Upper lobe of left lung (tissue), 6 donors: ENCODE measurements around the gene PNLIPRP2. TPM values are rescaled to one million over a fixed set of nuclear protein-coding genes. Genes with fewer than 3 reads are reported as not detected.

ENCODE experiments used
- ATAC-seq, 2 donors: fragments of 200-7000 bp; cut with Tn5 transposase; one replicate each; pipeline ENCODE4 v1.9.1; 2022; ENCODE audit warnings: mild to moderate bottlenecking in 2 of 2, moderate library complexity in 2 of 2; ENCODE audit not compliant: low FRiP score in 2 of 2
- DNase-seq, 2 donors: peaks; one replicate each; pipeline ENCODE4 v3.0.0-alpha.2; 2019 to 2020
- H3K27ac ChIP-seq, 4 donors: fragments of 200-600 bp; sonication (generic); one replicate each; pipeline ENCODE4 v1.5.1; 2016 to 2019
- H3K27me3 ChIP-seq, 4 donors: fragments of 200-600 bp; sonication (generic); one replicate each; pipeline ENCODE4 v1.5.1; 2017 to 2019
- H3K36me3 ChIP-seq, 4 donors: fragments of 200-600 bp; sonication (generic); one replicate each; pipeline ENCODE4 v1.5.1; 2016 to 2019
- H3K4me1 ChIP-seq, 4 donors: fragments of 200-600 bp; sonication (generic); one replicate each; pipeline ENCODE4 v1.5.1; 2018 to 2019
- H3K4me3 ChIP-seq, 4 donors: fragments of 200-600 bp; sonication (generic); one replicate each; pipeline ENCODE4 v1.5.1; 2017 to 2019; ENCODE audit warnings: mild to moderate bottlenecking in 2 of 4, moderate library complexity in 1 of 4
- H3K9me3 ChIP-seq, 4 donors: fragments of 200-600 bp; sonication (generic); one replicate each; pipeline ENCODE4 v1.5.1; 2018 to 2019
- EP300 ChIP-seq, 4 donors: sonication (generic); formaldehyde crosslinking; IDR thresholded peaks; one replicate each; pipeline ENCODE4 v1.5.1; 2017; ENCODE audit warnings: antibody characterized with exemption in 4 of 4, control low read depth in 2 of 4
- POLR2A ChIP-seq, 4 donors: fragments of 450-650 bp; IDR thresholded peaks; one replicate each; pipeline ENCODE4 v1.5.1; 2016 to 2017; ENCODE audit warnings: antibody characterized with exemption in 4 of 4, mild to moderate bottlenecking in 2 of 4
- POLR2AphosphoS5 ChIP-seq, 2 donors: sonication (generic); formaldehyde crosslinking; IDR thresholded peaks; one replicate each; pipeline ENCODE4 v1.5.1; 2017; ENCODE audit warnings: antibody characterized with exemption in 2 of 2
- WGBS, 2 donors: methylation state at CpG; one replicate each; pipeline ENCODE4 v1.1.5; 2017 to 2018; 5-methylcytosine and 5-hydroxymethylcytosine counted together
- total RNA-seq, 6 donors: library from RNA; depleted of rRNA in 4 of 6; stranded (reverse); fragments of >200 nt in 4 of 6; gene quantifications; one replicate each; pipeline versions ENCODE4 v1.1.0 to v1.2.1, GENCODE V29; 2016 to 2021
- TF ChIP-seq, protein P1 (sequence below), 6 experiments: fragments of 450-650 bp in 4 of 6; fragments of 200-600 bp in 2 of 6; sonication (generic) in 2 of 6; IDR thresholded peaks; one replicate each; pipeline ENCODE4 v1.5.1; 2016 to 2019; ENCODE audit warnings: antibody characterized with exemption in 6 of 6
- donor health status: DM: no; HTN: no; CAD: no; lungs with moderate emphysema.
- donor health status: DM: no; HTN: yes; CAD: no; lungs with severe emphysema.

PNLIPRP2 gene
- total RNA-seq, 6 donors from 2014 or later = 0.49 to 0.88 TPM; not detected in 4

DNA sequence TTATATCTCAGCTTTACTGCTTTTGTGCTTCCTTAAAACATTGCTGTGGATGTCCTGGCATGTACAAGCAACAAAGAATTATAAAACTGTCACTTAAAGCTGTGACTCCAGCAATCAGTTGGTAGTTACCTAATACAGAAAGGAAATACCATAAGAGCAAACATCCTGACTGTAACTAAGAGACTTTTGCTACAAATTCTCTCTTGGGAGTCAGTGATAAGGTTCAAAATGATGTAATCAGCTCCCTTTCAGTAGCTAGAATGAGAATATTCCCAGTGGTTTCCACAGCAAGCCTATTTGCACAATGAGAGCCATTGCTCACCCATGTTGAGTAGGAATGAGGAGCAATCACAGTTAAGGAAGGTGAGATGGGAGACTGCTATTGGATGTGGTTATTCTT, 22.4 kb upstream of the PNLIPRP2 start:
- no peaks in the 10 kb centered on the region for H3K4me1 ChIP-seq
- H3K36me3 ChIP-seq = no peaks in the 10 kb centered on the region
- no peaks in the 10 kb centered on the region for H3K27me3 ChIP-seq
- no peak overlapping the region for H3K27ac ChIP-seq
- H3K9me3 ChIP-seq = no peaks in the 10 kb centered on the region
- TF ChIP-seq POLR2AphosphoS5 (IDR thresholded peaks at IDR 0.05) (no peak), POLR2A (IDR thresholded peaks at IDR 0.05) (no peak), EP300 (IDR thresholded peaks at IDR 0.05) (no peak)
- TF ChIP-seq, protein P1, sequence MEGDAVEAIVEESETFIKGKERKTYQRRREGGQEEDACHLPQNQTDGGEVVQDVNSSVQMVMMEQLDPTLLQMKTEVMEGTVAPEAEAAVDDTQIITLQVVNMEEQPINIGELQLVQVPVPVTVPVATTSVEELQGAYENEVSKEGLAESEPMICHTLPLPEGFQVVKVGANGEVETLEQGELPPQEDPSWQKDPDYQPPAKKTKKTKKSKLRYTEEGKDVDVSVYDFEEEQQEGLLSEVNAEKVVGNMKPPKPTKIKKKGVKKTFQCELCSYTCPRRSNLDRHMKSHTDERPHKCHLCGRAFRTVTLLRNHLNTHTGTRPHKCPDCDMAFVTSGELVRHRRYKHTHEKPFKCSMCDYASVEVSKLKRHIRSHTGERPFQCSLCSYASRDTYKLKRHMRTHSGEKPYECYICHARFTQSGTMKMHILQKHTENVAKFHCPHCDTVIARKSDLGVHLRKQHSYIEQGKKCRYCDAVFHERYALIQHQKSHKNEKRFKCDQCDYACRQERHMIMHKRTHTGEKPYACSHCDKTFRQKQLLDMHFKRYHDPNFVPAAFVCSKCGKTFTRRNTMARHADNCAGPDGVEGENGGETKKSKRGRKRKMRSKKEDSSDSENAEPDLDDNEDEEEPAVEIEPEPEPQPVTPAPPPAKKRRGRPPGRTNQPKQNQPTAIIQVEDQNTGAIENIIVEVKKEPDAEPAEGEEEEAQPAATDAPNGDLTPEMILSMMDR (IDR thresholded peaks at IDR 0.05) = no peak
- ATAC-seq (no peak), DNase-seq (no peak)
- H3K4me3 ChIP-seq = no peak overlapping the region

DNA sequence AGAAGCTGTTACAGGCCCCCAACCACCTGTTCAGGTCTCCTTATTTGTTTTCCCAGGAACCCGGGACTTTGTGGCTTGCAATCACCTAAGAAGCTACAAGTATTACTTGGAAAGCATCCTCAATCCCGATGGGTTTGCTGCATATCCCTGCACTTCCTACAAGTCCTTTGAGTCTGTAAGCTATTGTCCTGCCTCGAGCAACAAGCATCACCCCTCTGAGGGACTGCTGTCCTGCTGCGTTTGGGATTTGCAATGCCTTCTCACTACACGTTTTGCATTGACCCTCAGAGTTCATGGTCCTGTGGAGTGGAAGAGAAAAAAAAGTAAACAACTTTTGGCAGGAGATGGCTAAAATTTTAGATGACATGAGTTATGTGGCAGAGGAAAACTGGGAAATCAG, 20.8 kb upstream of the PNLIPRP2 start:
- DNase-seq (no peak), ATAC-seq (no peak)
- Histone ChIP-seq H3K27ac (no peak overlapping the region), H3K4me3 (no peak overlapping the region), H3K36me3 (no peaks in the 10 kb centered on the region), H3K27me3 (no peaks in the 10 kb centered on the region), H3K9me3 (no peaks in the 10 kb centered on the region), H3K4me1 (no peaks in the 10 kb centered on the region)
- no peak for TF ChIP-seq POLR2AphosphoS5 (IDR thresholded peaks at IDR 0.05)
- no peak for TF ChIP-seq POLR2A (IDR thresholded peaks at IDR 0.05)
- WGBS, 2 donors = 63 to 67% methylated on average over 5 of the region's 5 CpGs

DNA sequence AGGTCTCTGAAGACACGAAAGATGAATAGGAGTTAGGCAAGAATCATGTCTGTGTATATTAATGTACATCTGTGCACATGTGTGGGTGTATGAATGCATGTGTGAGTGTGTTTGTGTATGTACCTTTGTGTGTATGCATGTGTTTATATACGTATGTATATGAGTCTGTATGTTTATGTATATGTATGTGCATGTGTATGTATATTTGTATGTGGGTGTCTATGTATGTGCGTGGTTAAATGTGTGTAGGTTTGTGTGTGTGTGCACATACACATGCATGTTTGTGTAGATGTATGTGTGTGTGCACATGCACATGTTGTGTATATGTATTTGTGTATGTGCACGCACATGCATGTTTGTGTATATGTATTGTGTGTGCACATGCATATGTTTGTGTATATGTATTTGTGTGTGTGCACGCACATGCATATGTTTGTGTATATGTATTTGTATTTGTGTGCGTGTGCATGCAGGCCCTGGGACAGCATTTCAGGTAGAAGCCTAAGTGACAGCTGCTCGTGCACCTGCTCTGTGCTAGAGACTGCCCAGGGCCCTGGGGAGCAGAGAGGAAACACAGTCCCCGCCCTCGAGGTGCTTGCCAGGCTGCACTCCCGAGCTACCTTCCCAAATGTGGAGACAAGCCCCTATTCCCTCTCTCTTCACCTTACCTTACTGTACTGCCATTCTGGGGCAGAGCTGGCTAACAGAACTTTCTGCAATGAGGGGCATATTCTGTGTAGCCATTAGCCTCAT, 17.9 kb upstream of the PNLIPRP2 start:
- Histone ChIP-seq H3K4me3 (no peak overlapping the region), H3K9me3 (no peaks in the 10 kb centered on the region), H3K27me3 (no peaks in the 10 kb centered on the region), H3K36me3 (no peaks in the 10 kb centered on the region), H3K4me1 (no peaks in the 10 kb centered on the region), H3K27ac (no peak overlapping the region)
- peak in 1 of 2 donors; percentile 5 for ATAC-seq
- DNase-seq = no peak
- TF ChIP-seq POLR2A (IDR thresholded peaks at IDR 0.05) (no peak), POLR2AphosphoS5 (IDR thresholded peaks at IDR 0.05) (no peak), EP300 (IDR thresholded peaks at IDR 0.05) (no peak)
- TF ChIP-seq, protein P1 (IDR thresholded peaks at IDR 0.05) = no peak
- WGBS, 2 donors = 85 to 87% methylated on average over 10 of the region's 10 CpGs

DNA sequence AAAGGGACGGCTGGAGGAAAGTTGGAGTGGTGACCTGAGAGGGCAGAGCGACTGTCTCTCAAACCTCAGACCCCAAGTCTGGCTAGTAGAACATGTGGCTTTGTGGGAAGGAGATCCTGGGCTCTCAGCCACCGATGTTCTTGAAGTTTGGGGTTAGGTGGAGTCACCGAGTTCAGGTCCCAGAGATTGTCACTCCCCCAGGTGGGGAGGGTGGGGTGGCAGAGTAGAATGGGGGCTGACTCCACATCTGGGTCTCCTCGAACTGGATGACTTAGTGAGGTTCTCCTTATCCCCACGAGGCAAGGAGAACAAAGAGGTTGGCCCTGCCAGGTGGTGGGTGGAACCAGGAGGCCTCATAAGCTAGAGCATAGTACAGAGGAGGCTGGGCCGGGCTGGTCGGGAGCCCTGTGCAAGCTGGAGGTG, 14.7 kb upstream of the PNLIPRP2 start:
- TF ChIP-seq POLR2AphosphoS5 (IDR thresholded peaks at IDR 0.05) (no peak), EP300 (IDR thresholded peaks at IDR 0.05) (no peak)
- DNase-seq (no peak), ATAC-seq (no peak)
- Histone ChIP-seq H3K36me3 (no peaks in the 10 kb centered on the region), H3K27me3 (no peaks in the 10 kb centered on the region), H3K9me3 (no peaks in the 10 kb centered on the region), H3K27ac (no peak overlapping the region), H3K4me1 (peaks cover 0 to 8% (median 0%) of the 10 kb centered on the region in 4 donors), H3K4me3 (no peak overlapping the region)
- 64 to 75% methylated on average over 8 of the region's 8 CpGs for WGBS, 2 donors

DNA sequence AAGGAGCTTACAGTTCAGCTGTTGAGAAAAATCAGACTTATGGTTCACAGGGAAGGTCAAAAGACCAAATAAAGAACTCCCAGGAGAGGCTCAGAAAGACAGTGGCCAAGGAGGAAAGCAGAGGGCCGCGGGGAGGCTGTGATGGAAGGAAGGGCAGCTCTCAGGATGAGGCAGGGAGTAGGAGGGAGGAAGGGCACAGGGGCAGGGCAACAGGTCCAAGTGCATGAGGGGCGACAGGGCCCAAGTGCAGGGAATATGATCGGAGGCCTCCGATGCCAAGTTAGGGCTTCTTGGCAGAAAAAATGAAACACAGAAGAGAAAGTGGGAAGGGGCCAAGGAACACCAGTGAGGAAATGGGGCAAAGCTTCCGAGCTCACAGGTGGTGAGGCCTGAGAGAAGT, 13.4 kb upstream of the PNLIPRP2 start:
- H3K4me3 ChIP-seq = no peak overlapping the region
- DNase-seq (no peak), ATAC-seq (no peak)
- no peak for TF ChIP-seq POLR2AphosphoS5 (IDR thresholded peaks at IDR 0.05)
- no peak for TF ChIP-seq POLR2A (IDR thresholded peaks at IDR 0.05)
- TF ChIP-seq EP300 (IDR thresholded peaks at IDR 0.05) = no peak
- TF ChIP-seq, protein P1 (IDR thresholded peaks at IDR 0.05) = no peak
- H3K27ac ChIP-seq = no peak overlapping the region
- no peaks in the 10 kb centered on the region for H3K9me3 ChIP-seq
- peaks cover 0 to 8% (median 0%) of the 10 kb centered on the region in 4 donors for H3K4me1 ChIP-seq
- H3K36me3 ChIP-seq = no peaks in the 10 kb centered on the region
- WGBS, 2 donors = 81 to 82% methylated on average over 6 of the region's 6 CpGs
- no peaks in the 10 kb centered on the region for H3K27me3 ChIP-seq
